Sigmoid colon (tissue), 7 donors: ENCODE measurements around the gene ZNF385C. TPM values are rescaled to one million over a fixed set of nuclear protein-coding genes. Genes with fewer than 3 reads are reported as not detected.
"Not testable (repeated sequence)": the region's sequence is repeated elsewhere in the genome, so short reads cannot be mapped to it uniquely, and the experiment has no call there.

ENCODE experiments used
- DNase-seq: peaks from one replicate; pipeline ENCODE4 v3.0.0-alpha.2; 2019
- H3K27ac ChIP-seq, 4 donors: fragments of 200-600 bp; sonication (generic); one replicate each; pipeline ENCODE4 v1.5.1; 2016 to 2019; ENCODE audit warnings: mild to moderate bottlenecking in 1 of 4
- H3K27me3 ChIP-seq, 3 donors: fragments of 200-600 bp; sonication (generic); one replicate each; pipeline ENCODE4 v1.5.1; 2019; ENCODE audit warnings: mild to moderate bottlenecking in 1 of 3
- H3K36me3 ChIP-seq, 4 donors: fragments of 200-600 bp; sonication (generic); one replicate each; pipeline ENCODE4 v1.5.1; 2016 to 2019
- H3K4me1 ChIP-seq, 4 donors: fragments of 200-600 bp; sonication (generic); one replicate each; pipeline ENCODE4 v1.5.1; 2017 to 2019
- H3K4me3 ChIP-seq, 4 donors: fragments of 200-600 bp; sonication (generic); one replicate each; pipeline ENCODE4 v1.5.1; 2017 to 2019; ENCODE audit warnings: mild to moderate bottlenecking in 2 of 4, moderate library complexity in 1 of 4
- H3K9me3 ChIP-seq, 4 donors: fragments of 200-600 bp in 3 of 4; sonication (generic) in 3 of 4; one replicate each; pipeline versions ENCODE4 v1.5.1 to v1.6.1; 2013 to 2019
- CTCF ChIP-seq, 4 experiments: fragments of 450-650 bp in 3 of 4; fragments of 200-600 bp in 1 of 4; IDR thresholded peaks; one replicate each; pipeline ENCODE4 v1.5.1; 2016 to 2019; ENCODE audit warnings: antibody characterized with exemption in 4 of 4, mild to moderate bottlenecking in 3 of 4, moderate library complexity in 2 of 4
- EP300 ChIP-seq, 4 donors: sonication (generic); formaldehyde crosslinking; IDR thresholded peaks; one replicate each; pipeline ENCODE4 v1.6.1; 2017; ENCODE audit warnings: antibody characterized with exemption in 4 of 4
- POLR2A ChIP-seq, 2 donors: fragments of 450-650 bp; IDR thresholded peaks; one replicate each; pipeline ENCODE4 v1.6.1; 2016; ENCODE audit warnings: antibody characterized with exemption in 2 of 2, mild to moderate bottlenecking in 2 of 2, moderate library complexity in 2 of 2
- POLR2AphosphoS5 ChIP-seq, 4 donors: sonication (generic); formaldehyde crosslinking; IDR thresholded peaks; one replicate each; pipeline ENCODE4 v1.6.1; 2017; ENCODE audit warnings: antibody characterized with exemption in 4 of 4
- WGBS, 2 donors: extraction: QIAGEN DNeasy Blood & Tissue Kit; methylation state at CpG; one replicate each; pipeline ENCODE4 v1.1.7; 2013; 5-methylcytosine and 5-hydroxymethylcytosine counted together
- intact Hi-C: fragments of 100-400 bp; cut with DNase I; formaldehyde crosslinking; loops from one replicate; pipeline ENCODE4 v1.15.1; 2023
- polyA plus RNA-seq, 3 donors: library from polyadenylated mRNA; stranded (reverse); fragments of 200-250 nt; gene quantifications; one replicate each; pipeline ENCODE4 v1.2.3, GENCODE V29; 2013
- total RNA-seq, 4 donors: library from RNA; depleted of rRNA; stranded (reverse); fragments of >200 nt; gene quantifications; one replicate each; pipeline ENCODE4 v1.1.0, GENCODE V29; 2016
- donor health status: healthy with polysubstance abuse.
- donor health status: Bipolar disorder and iron deficiency.
- donor health status: healthy.

ZNF385C gene
- under 1 TPM in 1 of 4 donors, not detected in 3; 0.33 TPM for total RNA-seq
- polyA plus RNA-seq, result under 1 TPM in 2 of 3 donors, not detected in 1; 0.42 to 0.60 TPM

- WGBS, 2 donors, result 8 to 11% methylated on average over 52 of the region's 52 CpGs
- TF ChIP-seq POLR2AphosphoS5 (IDR thresholded peaks at IDR 0.05) (no peak), POLR2A (IDR thresholded peaks at IDR 0.05) (no peak), CTCF (IDR thresholded peaks at IDR 0.05) (no peak), EP300 (IDR thresholded peaks at IDR 0.05) (no peak)
- H3K4me3 ChIP-seq, result peak within 1 kb of the TSS in 2 of 4 donors; percentile 5 to 6
- no peaks in the 10 kb centered on the region for H3K36me3 ChIP-seq
- no peaks in the 10 kb centered on the region for H3K9me3 ChIP-seq
- peaks cover 0 to 12% (median 10%) of the 10 kb centered on the region in 4 donors for H3K4me1 ChIP-seq
- H3K27me3 ChIP-seq, result peaks cover 12 to 42% (median 28%) of the 10 kb centered on the region in 3 donors
- DNase-seq, result no peak
- no peak within 1 kb of the TSS for H3K27ac ChIP-seq
- intact Hi-C loops, result no loop called here
Measured at GRCh38 chr17:42097691-42098631, at the start of gene ZNF385C. ZNF385C (minus strand) TSS chr17:42098473; CDS start chr17:42063056, 35,417 bp downstream.

- H3K4me3 ChIP-seq, result no peak overlapping the region
- TF ChIP-seq POLR2AphosphoS5 (IDR thresholded peaks at IDR 0.05) (no peak), EP300 (IDR thresholded peaks at IDR 0.05) (no peak), CTCF (IDR thresholded peaks at IDR 0.05) (no peak), POLR2A (IDR thresholded peaks at IDR 0.05) (no peak)
- H3K27me3 ChIP-seq, result no peaks in the 10 kb centered on the region
- H3K36me3 ChIP-seq, result peaks cover 0 to 52% (median 1%) of the 10 kb centered on the region in 4 donors
- DNase-seq, result no peak
- intact Hi-C loops, result no loop called here
- H3K9me3 ChIP-seq, result no peaks in the 10 kb centered on the region
- H3K27ac ChIP-seq, result no peak overlapping the region
- H3K4me1 ChIP-seq, result peaks cover 0 to 22% (median 21%) of the 10 kb centered on the region in 4 donors
- 85 to 92% methylated on average over 13 of the region's 13 CpGs for WGBS, 2 donors
Measured at GRCh38 chr17:42146911-42147607, 48.8 kb upstream of the ZNF385C start.

- peaks cover 0 to 41% (median 25%) of the 10 kb centered on the region in 4 donors for H3K4me1 ChIP-seq
Measured at GRCh38 chr17:42143138-42143537, 44.9 kb upstream of the ZNF385C start.

GRCh38 chr17:42142371-42142896 lies 44.2 kb upstream of the ZNF385C start:
- no peak for TF ChIP-seq CTCF (IDR thresholded peaks at IDR 0.05)
- TF ChIP-seq EP300 (IDR thresholded peaks at IDR 0.05), result no peak
- TF ChIP-seq POLR2AphosphoS5 (IDR thresholded peaks at IDR 0.05), result no peak
- no peak for TF ChIP-seq POLR2A (IDR thresholded peaks at IDR 0.05)
- intact Hi-C loops, result no loop called here
- no peak overlapping the region for H3K4me3 ChIP-seq
- DNase-seq, result no peak
- peaks cover 0 to 44% (median 29%) of the 10 kb centered on the region in 4 donors for H3K4me1 ChIP-seq
- no peaks in the 10 kb centered on the region for H3K27me3 ChIP-seq
- 91 to 92% methylated on average over 7 of the region's 7 CpGs for WGBS, 2 donors
- no peaks in the 10 kb centered on the region for H3K9me3 ChIP-seq
- peaks cover 0 to 45% (median 1%) of the 10 kb centered on the region in 4 donors for H3K36me3 ChIP-seq
- H3K27ac ChIP-seq, result no peak overlapping the region

More at GRCh38 chr17:42143138-42143537, 44.9 kb upstream of the ZNF385C start:
- WGBS, 2 donors, result 79 to 93% methylated on average over 4 of the region's 4 CpGs
- H3K27me3 ChIP-seq, intact Hi-C loops, H3K9me3 ChIP-seq, H3K27ac ChIP-seq, H3K4me3 ChIP-seq, DNase-seq: not testable (repeated sequence)
- peaks cover 0 to 46% (median 1%) of the 10 kb centered on the region in 4 donors for H3K36me3 ChIP-seq
